Measurements from ENCODE around the gene RABGAP1.

Gene RABGAP1

DNA sequence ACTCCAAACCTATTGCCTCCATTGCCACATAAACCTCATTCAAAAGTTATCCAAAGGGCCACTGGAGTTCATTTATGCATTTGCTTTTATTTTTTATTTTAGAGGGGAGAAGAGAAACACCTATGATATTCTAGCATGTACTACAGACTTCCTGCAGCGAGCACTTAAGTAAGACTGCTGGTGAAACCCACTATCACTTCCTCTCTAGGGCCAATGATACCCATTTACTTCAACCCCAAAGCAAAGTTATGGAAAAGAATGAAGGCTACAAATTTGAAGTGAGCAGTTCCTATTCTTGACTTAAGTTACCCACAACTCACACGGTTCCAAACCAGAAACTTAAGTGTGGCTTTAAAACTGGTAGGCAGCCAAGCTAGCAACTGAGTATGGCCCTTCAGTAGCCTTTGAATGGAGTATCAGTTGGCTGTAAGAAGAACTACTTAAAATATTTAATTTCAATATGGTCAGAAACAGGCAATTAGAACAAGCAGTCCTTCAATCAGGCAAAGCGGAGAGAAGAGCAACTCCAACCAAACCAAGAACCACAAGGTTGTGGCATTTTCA is 186.8 kb downstream of the RABGAP1 start:
- no peaks in the 10 kb centered on the region for H3K4me1 Mint-ChIP-seq (ENCODE audit: low read depth)
- DNase-seq: no peak
- H3K27me3 Mint-ChIP-seq: no peaks in the 10 kb centered on the region
- no peak overlapping the region for H3K27ac Mint-ChIP-seq
- H3K4me3 Mint-ChIP-seq: no peak overlapping the region
- H3K36me3 Mint-ChIP-seq (ENCODE audit: low read depth): peaks cover 35% of the 10 kb centered on the region
- H3K9me3 Mint-ChIP-seq: no peaks in the 10 kb centered on the region

DNA sequence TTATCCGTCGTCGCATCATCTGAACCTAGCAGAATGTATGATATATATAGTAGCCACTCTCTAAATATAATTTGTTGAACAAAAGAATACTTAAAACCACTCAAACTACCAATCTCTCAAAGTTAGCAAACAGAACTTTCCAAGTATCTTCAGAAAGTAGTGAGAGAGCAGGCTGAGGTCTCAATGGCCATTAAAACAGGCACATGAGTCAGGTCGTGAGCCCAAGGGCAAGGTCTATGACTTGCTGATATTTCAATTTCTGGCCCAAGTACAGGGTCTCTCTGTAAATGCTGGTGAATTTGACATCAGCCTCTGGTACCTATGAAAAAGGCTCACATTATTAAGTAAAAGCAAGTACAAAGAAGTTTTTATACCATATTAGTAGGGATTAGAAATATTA is 187.8 kb downstream of the RABGAP1 start:
- Mint-ChIP-seq H3K4me1 (ENCODE audit: low read depth) (no peaks in the 10 kb centered on the region), H3K27me3 (no peaks in the 10 kb centered on the region), H3K4me3 (no peak overlapping the region), H3K9me3 (no peaks in the 10 kb centered on the region), H3K36me3 (ENCODE audit: low read depth) (peaks cover 31% of the 10 kb centered on the region), H3K27ac (no peak overlapping the region)
- no peak for DNase-seq

- no peak for DNase-seq
- H3K9me3 Mint-ChIP-seq: no peaks in the 10 kb centered on the region
- H3K4me3 Mint-ChIP-seq: no peak overlapping the region
- no peaks in the 10 kb centered on the region for H3K27me3 Mint-ChIP-seq
- H3K36me3 Mint-ChIP-seq (ENCODE audit: low read depth): peaks cover 36% of the 10 kb centered on the region
- no peak overlapping the region for H3K27ac Mint-ChIP-seq
- no peaks in the 10 kb centered on the region for H3K4me1 Mint-ChIP-seq (ENCODE audit: low read depth)
These were observed 188.6 kb downstream of the RABGAP1 start for GRCh38 chr9:123129423-123129822.

GRCh38 chr9:123131258-123131657 is 190.4 kb downstream of the RABGAP1 start:
- Mint-ChIP-seq H3K4me3 (no peak overlapping the region), H3K4me1 (ENCODE audit: low read depth) (no peaks in the 10 kb centered on the region), H3K27ac (no peak overlapping the region), H3K36me3 (ENCODE audit: low read depth) (peaks cover 41% of the 10 kb centered on the region), H3K9me3 (no peaks in the 10 kb centered on the region), H3K27me3 (no peaks in the 10 kb centered on the region)
- no peak for DNase-seq

- Mint-ChIP-seq H3K27me3 (no peaks in the 10 kb centered on the region), H3K4me3 (no peak overlapping the region)
These were observed 191.2 kb downstream of the RABGAP1 start for GRCh38 chr9:123131993-123132392.

GRCh38 chr9:123132696-123133095 is 191.9 kb downstream of the RABGAP1 start:
- H3K27me3 Mint-ChIP-seq: no peaks in the 10 kb centered on the region
- H3K36me3 Mint-ChIP-seq (ENCODE audit: low read depth): peaks cover 39% of the 10 kb centered on the region
- no peak for DNase-seq
- H3K4me1 Mint-ChIP-seq (ENCODE audit: low read depth): no peaks in the 10 kb centered on the region
- no peaks in the 10 kb centered on the region for H3K9me3 Mint-ChIP-seq
- no peak overlapping the region for H3K27ac Mint-ChIP-seq
- no peak overlapping the region for H3K4me3 Mint-ChIP-seq

More at GRCh38 chr9:123131993-123132392, 191.2 kb downstream of the RABGAP1 start:
- no peaks in the 10 kb centered on the region for H3K4me1 Mint-ChIP-seq (ENCODE audit: low read depth)
- no peak overlapping the region for H3K27ac Mint-ChIP-seq
- H3K9me3 Mint-ChIP-seq: no peaks in the 10 kb centered on the region
- DNase-seq: no peak
- peaks cover 45% of the 10 kb centered on the region for H3K36me3 Mint-ChIP-seq (ENCODE audit: low read depth)

GRCh38 chr9:123135430-123135829 is 194.6 kb downstream of the RABGAP1 start:
- Mint-ChIP-seq H3K36me3 (ENCODE audit: low read depth) (peaks cover 43% of the 10 kb centered on the region), H3K27ac (no peak overlapping the region), H3K4me1 (ENCODE audit: low read depth) (peaks cover 4% of the 10 kb centered on the region), H3K9me3 (no peaks in the 10 kb centered on the region), H3K27me3 (no peaks in the 10 kb centered on the region), H3K4me3 (no peak overlapping the region)
- DNase-seq: no peak

DNA sequence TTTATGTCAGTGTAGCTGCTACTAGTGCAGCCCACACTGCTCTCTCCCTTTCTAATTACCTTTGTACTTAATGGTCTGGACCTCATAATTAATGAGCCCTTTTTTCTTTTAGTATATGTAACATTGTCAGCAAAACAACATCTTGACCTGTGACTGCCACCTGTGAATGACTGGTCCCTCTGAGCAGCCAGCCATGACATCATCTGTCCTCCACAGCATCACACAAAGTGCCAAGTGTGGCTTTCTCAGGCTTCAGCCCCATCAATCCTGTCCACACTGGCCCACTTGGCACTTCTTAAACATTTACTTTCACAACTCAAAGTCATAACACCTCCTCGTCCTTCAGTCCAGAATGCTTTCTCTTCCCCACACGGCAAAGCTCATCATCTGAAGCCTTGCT is 197.3 kb downstream of the RABGAP1 start:
- H3K4me3 Mint-ChIP-seq: no peak overlapping the region
- no peak overlapping the region for H3K27ac Mint-ChIP-seq
- DNase-seq: no peak

GRCh38 chr9:123149067-123149466 is 208.2 kb downstream of the RABGAP1 start:
- H3K27ac Mint-ChIP-seq: no peak overlapping the region
- no peaks in the 10 kb centered on the region for H3K27me3 Mint-ChIP-seq
- peaks cover 39% of the 10 kb centered on the region for H3K36me3 Mint-ChIP-seq (ENCODE audit: low read depth)
- H3K4me1 Mint-ChIP-seq (ENCODE audit: low read depth): no peaks in the 10 kb centered on the region
- no peak overlapping the region for H3K4me3 Mint-ChIP-seq
- DNase-seq: no peak
- H3K9me3 Mint-ChIP-seq: no peaks in the 10 kb centered on the region

More for the DNA sequence above, 197.3 kb downstream of the RABGAP1 start:
- H3K36me3 Mint-ChIP-seq (ENCODE audit: low read depth): peaks cover 49% of the 10 kb centered on the region
- peaks cover 4% of the 10 kb centered on the region for H3K4me1 Mint-ChIP-seq (ENCODE audit: low read depth)
- no peaks in the 10 kb centered on the region for H3K9me3 Mint-ChIP-seq
- H3K27me3 Mint-ChIP-seq: no peaks in the 10 kb centered on the region

GRCh38 chr9:123150708-123151503 is 210.1 kb downstream of the RABGAP1 start:
- H3K4me3 Mint-ChIP-seq: no peak overlapping the region
- no peak overlapping the region for H3K27ac Mint-ChIP-seq
- H3K36me3 Mint-ChIP-seq (ENCODE audit: low read depth): peaks cover 28% of the 10 kb centered on the region
- H3K27me3 Mint-ChIP-seq: no peaks in the 10 kb centered on the region
- H3K9me3 Mint-ChIP-seq: no peaks in the 10 kb centered on the region
- DNase-seq: no peak
- H3K4me1 Mint-ChIP-seq (ENCODE audit: low read depth): no peaks in the 10 kb centered on the region

Data from activated T-cell treated with anti-CD3 and anti-CD28 coated beads, Interleukin-2, amount 50 U/mL, for 24 hours (primary cell).